Adrenal gland (tissue), 5 donors: Measurements from ENCODE around the gene HYI.

Experiments used
- POLR2A ChIP-seq, 2 donors: fragments of 450-650 bp; IDR thresholded peaks; one replicate each; pipeline ENCODE4 v1.6.1; 2017; ENCODE audit warnings: antibody characterized with exemption in 2 of 2, mild to moderate bottlenecking in 2 of 2, moderate library complexity in 1 of 2
- TF ChIP-seq, protein P1 (sequence below), 6 experiments: fragments of 450-650 bp in 4 of 6; fragments of 200-600 bp in 2 of 6; sonication (generic) in 1 of 6; IDR thresholded peaks; 1 replicate in 5 of 6; 2 replicates in 1 of 6; pipeline versions ENCODE4 v1.5.1 to v1.8.0; 2016 to 2021; ENCODE audit warnings: antibody characterized with exemption in 6 of 6, mild to moderate bottlenecking in 2 of 6, moderate library complexity in 1 of 6
- donor health status: DM: no; HTN: no; CAD: no.

DNA sequence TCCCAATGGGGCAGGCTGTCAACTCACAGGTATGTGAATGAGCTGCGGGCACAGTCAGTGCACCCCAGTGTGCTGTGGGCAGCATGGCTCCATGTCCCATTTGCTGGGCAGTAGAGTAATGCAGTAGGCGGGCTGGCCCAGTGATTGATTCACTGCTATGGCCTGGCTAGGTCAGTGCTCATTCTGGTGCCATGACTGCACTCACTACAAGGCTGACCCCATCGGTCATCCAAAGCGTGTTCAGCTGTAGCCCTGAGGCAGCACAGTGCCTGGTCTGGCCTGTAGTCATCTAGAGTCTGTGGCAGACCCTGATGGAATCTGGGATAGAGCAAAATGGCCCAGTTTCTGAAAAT lies 7.4 kb downstream of the HYI start:
- TF ChIP-seq POLR2A (IDR thresholded peaks at IDR 0.05): no peak
- TF ChIP-seq, protein P1, sequence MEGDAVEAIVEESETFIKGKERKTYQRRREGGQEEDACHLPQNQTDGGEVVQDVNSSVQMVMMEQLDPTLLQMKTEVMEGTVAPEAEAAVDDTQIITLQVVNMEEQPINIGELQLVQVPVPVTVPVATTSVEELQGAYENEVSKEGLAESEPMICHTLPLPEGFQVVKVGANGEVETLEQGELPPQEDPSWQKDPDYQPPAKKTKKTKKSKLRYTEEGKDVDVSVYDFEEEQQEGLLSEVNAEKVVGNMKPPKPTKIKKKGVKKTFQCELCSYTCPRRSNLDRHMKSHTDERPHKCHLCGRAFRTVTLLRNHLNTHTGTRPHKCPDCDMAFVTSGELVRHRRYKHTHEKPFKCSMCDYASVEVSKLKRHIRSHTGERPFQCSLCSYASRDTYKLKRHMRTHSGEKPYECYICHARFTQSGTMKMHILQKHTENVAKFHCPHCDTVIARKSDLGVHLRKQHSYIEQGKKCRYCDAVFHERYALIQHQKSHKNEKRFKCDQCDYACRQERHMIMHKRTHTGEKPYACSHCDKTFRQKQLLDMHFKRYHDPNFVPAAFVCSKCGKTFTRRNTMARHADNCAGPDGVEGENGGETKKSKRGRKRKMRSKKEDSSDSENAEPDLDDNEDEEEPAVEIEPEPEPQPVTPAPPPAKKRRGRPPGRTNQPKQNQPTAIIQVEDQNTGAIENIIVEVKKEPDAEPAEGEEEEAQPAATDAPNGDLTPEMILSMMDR (IDR thresholded peaks at IDR 0.05): no peak
